Stomach (tissue), 9 donors: Measurements from ENCODE around the gene C2CD4A. TPM values are rescaled to one million over a fixed set of nuclear protein-coding genes. Genes with fewer than 3 reads are reported as not detected.

Source experiments
- DNase-seq, 2 donors: peaks; one replicate each; pipeline versions ENCODE4 v3.0.0 to v3.0.0-alpha.2; 2013 to 2019
- H3K27ac ChIP-seq, 5 donors: fragments of 200-600 bp in 4 of 5; sonication (generic) in 4 of 5; one replicate each; pipeline ENCODE4 v1.5.1; 2013 to 2019; ENCODE audit warnings: mild to moderate bottlenecking in 1 of 5, moderate library complexity in 1 of 5
- H3K27me3 ChIP-seq, 3 donors: fragments of 200-600 bp; sonication (generic); one replicate each; pipeline ENCODE4 v1.5.1; 2017 to 2019; ENCODE audit warnings: mixed run types in 1 of 3
- H3K36me3 ChIP-seq, 4 donors: fragments of 200-600 bp; sonication (generic); 1 replicate in 3 of 4; 2 replicates in 1 of 4; pipeline ENCODE4 v1.5.1; 2016 to 2019
- H3K4me1 ChIP-seq, 4 donors: fragments of 200-600 bp; sonication (generic); one replicate each; pipeline ENCODE4 v1.5.1; 2016 to 2019
- H3K4me3 ChIP-seq, 4 donors: fragments of 200-600 bp; sonication (generic) in 3 of 4; one replicate each; pipeline ENCODE4 v1.5.1; 2016 to 2019; ENCODE audit warnings: mild to moderate bottlenecking in 1 of 4
- H3K9me3 ChIP-seq, 4 donors: fragments of 200-600 bp; sonication (generic); one replicate each; pipeline ENCODE4 v1.5.1; 2016 to 2019
- EP300 ChIP-seq: sonication (generic); formaldehyde crosslinking; IDR thresholded peaks from one replicate; pipeline ENCODE4 v1.6.1; 2017; ENCODE audit warnings: antibody characterized with exemption
- POLR2A ChIP-seq, 4 donors: fragments of 450-650 bp; IDR thresholded peaks; one replicate each; pipeline ENCODE4 v1.6.1; 2016; ENCODE audit warnings: antibody characterized with exemption in 4 of 4, control low read depth in 2 of 4, mild to moderate bottlenecking in 1 of 4, moderate library complexity in 1 of 4
- POLR2AphosphoS5 ChIP-seq, 3 donors: sonication (generic); formaldehyde crosslinking; IDR thresholded peaks; one replicate each; pipeline ENCODE4 v1.6.1; 2016; ENCODE audit warnings: antibody characterized with exemption in 3 of 3
- WGBS, 5 donors: extraction: QIAGEN DNeasy Blood & Tissue Kit in 3 of 5; methylation state at CpG; one replicate each; pipeline versions ENCODE4 v1.1.5 to v1.1.7; 2013 to 2018; 5-methylcytosine and 5-hydroxymethylcytosine counted together
- intact Hi-C: fragments of 100-400 bp; cut with DNase I; formaldehyde crosslinking; loops from one replicate; pipeline ENCODE4 v1.15.1; 2023; ENCODE audit warnings: low total_unique reads
- polyA plus RNA-seq, 3 donors: library from polyadenylated mRNA; stranded (reverse); fragments of 200-250 nt; gene quantifications; one replicate each; pipeline ENCODE4 v1.2.3, GENCODE V29; 2013
- total RNA-seq, 5 donors: library from RNA; depleted of rRNA; stranded (reverse); fragments of >200 nt; gene quantifications; one replicate each; pipeline versions ENCODE4 v1.1.0 to v1.2.3, GENCODE V29; 2014 to 2016
- TF ChIP-seq, protein P1 (sequence below), 7 experiments: fragments of 450-650 bp in 4 of 7; fragments of 200-600 bp in 3 of 7; sonication (generic) in 3 of 7; IDR thresholded peaks; one replicate each; pipeline ENCODE4 v1.5.1; 2016 to 2019; ENCODE audit warnings: antibody characterized with exemption in 7 of 7, control low read depth in 2 of 7, mild to moderate bottlenecking in 1 of 7
- donor health status: healthy with polysubstance abuse.
- donor health status: Bipolar disorder and iron deficiency.
- donor health status: healthy.

C2CD4A gene
- total and polyA plus RNA-seq, 8 donors = 0.29 to 3.0 (median 1.8) TPM; not detected in 2

DNA sequence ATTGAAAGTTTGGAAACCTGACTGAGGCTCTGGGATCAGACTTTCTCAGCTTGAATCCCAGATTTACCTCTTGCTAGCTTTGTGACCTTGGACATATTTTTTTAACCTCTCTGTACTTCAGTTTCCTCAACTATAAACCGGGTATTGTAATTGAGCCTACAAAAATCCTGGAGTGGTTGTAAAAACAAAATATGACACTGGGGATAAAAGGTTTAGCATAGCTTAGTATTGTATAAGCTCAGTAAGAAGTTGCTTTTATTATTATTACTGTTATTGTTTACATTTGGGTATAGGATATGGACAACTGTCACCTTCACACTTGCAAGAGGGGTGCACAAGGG lies 21.5 kb downstream of the C2CD4A start:
- no peak overlapping the region for H3K27ac ChIP-seq
- H3K27me3 ChIP-seq = no peaks in the 10 kb centered on the region
- DNase-seq = no peak
- intact Hi-C loops = no loop called here
- no peaks in the 10 kb centered on the region for H3K4me1 ChIP-seq
- H3K4me3 ChIP-seq = no peak overlapping the region
- TF ChIP-seq POLR2A (IDR thresholded peaks at IDR 0.05) = no peak
- TF ChIP-seq, protein P1, sequence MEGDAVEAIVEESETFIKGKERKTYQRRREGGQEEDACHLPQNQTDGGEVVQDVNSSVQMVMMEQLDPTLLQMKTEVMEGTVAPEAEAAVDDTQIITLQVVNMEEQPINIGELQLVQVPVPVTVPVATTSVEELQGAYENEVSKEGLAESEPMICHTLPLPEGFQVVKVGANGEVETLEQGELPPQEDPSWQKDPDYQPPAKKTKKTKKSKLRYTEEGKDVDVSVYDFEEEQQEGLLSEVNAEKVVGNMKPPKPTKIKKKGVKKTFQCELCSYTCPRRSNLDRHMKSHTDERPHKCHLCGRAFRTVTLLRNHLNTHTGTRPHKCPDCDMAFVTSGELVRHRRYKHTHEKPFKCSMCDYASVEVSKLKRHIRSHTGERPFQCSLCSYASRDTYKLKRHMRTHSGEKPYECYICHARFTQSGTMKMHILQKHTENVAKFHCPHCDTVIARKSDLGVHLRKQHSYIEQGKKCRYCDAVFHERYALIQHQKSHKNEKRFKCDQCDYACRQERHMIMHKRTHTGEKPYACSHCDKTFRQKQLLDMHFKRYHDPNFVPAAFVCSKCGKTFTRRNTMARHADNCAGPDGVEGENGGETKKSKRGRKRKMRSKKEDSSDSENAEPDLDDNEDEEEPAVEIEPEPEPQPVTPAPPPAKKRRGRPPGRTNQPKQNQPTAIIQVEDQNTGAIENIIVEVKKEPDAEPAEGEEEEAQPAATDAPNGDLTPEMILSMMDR (IDR thresholded peaks at IDR 0.05) = no peak
- TF ChIP-seq POLR2AphosphoS5 (IDR thresholded peaks at IDR 0.05) = no peak
- no peaks in the 10 kb centered on the region for H3K9me3 ChIP-seq
- no peaks in the 10 kb centered on the region for H3K36me3 ChIP-seq
- WGBS, 5 donors = 43 to 68% (median 65%) methylated on average over 1 of the region's 1 CpG

DNA sequence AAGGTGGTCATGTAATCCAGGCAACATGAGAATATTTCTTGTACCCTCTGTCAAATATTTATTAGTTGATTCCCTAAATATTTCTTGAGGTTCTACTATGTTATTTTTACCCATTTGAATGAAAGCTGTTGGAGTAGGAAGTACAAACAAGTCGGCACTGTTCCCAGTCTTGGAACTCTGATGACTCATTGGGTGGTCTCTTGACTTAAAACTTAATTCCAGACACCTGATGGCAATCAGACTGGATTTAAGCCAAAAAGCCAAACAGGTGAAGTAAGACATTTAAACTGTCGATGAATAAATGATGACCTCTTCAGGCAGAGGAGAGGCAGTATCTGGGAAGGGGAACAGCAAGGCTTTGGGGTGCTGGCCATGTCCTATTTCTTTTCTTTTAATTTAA lies 22.8 kb downstream of the C2CD4A start:
- no peaks in the 10 kb centered on the region for H3K27me3 ChIP-seq
- 43 to 67% (median 52%) methylated on average over 2 of the region's 2 CpGs for WGBS, 5 donors
- DNase-seq = no peak
- intact Hi-C loops = no loop called here
- TF ChIP-seq EP300 (no peak), POLR2AphosphoS5 (IDR thresholded peaks at IDR 0.05) (no peak), POLR2A (IDR thresholded peaks at IDR 0.05) (no peak)
- TF ChIP-seq, protein P1 (IDR thresholded peaks at IDR 0.05) = no peak
- no peak overlapping the region for H3K27ac ChIP-seq
- no peaks in the 10 kb centered on the region for H3K36me3 ChIP-seq
- H3K4me3 ChIP-seq = no peak overlapping the region
- H3K9me3 ChIP-seq = no peaks in the 10 kb centered on the region
- no peaks in the 10 kb centered on the region for H3K4me1 ChIP-seq

DNA sequence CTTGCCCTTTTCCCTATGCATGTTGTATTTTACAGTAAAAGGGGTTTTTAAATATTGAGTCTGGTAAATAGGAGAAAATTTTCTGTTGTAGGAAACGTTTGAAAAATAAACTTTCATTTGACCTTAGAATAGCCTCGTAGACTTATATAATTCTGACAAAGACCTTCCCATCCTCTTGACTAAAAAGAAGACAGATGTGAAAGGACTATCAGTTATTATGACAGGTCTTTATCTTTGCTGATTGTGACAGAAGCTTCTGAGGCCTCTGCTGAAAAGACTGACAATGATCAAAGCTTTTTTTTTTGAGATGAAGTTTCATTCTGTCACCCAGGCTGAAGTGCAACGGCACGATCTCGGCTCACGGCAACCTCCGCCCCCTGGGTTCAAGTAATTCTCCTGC lies 24.2 kb downstream of the C2CD4A start:
- intact Hi-C loops = no loop called here
- Histone ChIP-seq H3K4me1 (no peaks in the 10 kb centered on the region), H3K36me3 (no peaks in the 10 kb centered on the region), H3K9me3 (no peaks in the 10 kb centered on the region), H3K27me3 (no peaks in the 10 kb centered on the region), H3K4me3 (no peak overlapping the region), H3K27ac (no peak overlapping the region)
- TF ChIP-seq EP300 = no peak
- no peak for TF ChIP-seq POLR2AphosphoS5 (IDR thresholded peaks at IDR 0.05)
- TF ChIP-seq, protein P1 (IDR thresholded peaks at IDR 0.05) = no peak
- TF ChIP-seq POLR2A (IDR thresholded peaks at IDR 0.05) = no peak
- 81 to 91% (median 84%) methylated on average over 7 of the region's 7 CpGs for WGBS, 5 donors
- no peak for DNase-seq

DNA sequence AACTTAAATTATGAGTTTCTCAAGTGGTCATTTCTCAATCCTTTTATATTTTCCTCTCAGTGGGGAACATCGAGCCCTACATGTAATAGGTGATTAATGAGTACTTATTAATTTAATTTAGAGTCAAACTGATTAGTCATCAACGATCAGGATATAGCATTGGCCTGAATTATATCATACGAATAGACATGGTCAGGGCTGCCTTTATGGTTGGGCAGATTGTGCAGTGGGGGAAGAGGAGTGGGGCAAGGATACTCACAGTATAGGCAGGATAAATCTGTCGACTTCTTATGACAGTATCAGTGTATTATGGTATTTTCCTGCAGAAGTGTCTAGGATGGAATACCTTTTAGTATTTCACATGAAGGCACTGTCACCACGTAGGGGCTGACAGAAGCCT lies 27.0 kb downstream of the C2CD4A start:
- Histone ChIP-seq H3K4me1 (peaks cover 0 to under 1% (median 0%) of the 10 kb centered on the region in 4 donors), H3K27ac (no peak overlapping the region), H3K4me3 (no peak overlapping the region), H3K9me3 (no peaks in the 10 kb centered on the region), H3K36me3 (no peaks in the 10 kb centered on the region), H3K27me3 (no peaks in the 10 kb centered on the region)
- DNase-seq = no peak
- intact Hi-C loops = no loop called here
- WGBS, 5 donors = 81 to 88% (median 87%) methylated on average over 5 of the region's 5 CpGs
- TF ChIP-seq POLR2A (IDR thresholded peaks at IDR 0.05) = no peak
- TF ChIP-seq, protein P1 (IDR thresholded peaks at IDR 0.05) = no peak
- no peak for TF ChIP-seq POLR2AphosphoS5 (IDR thresholded peaks at IDR 0.05)
- no peak for TF ChIP-seq EP300
